GM21423 (cell line): Measurements from ENCODE around the gene CTCF.
"Not testable (repeated sequence)": the region's sequence is repeated elsewhere in the genome, so short reads cannot be mapped to it uniquely, and the experiment has no call there.

Source experiments
- ATAC-seq: cut with Tn5 transposase; IDR thresholded peaks from one replicate; pipeline ENCODE4 v1.9.1; 2021; ENCODE audit warnings: mild to moderate bottlenecking, moderate library complexity; ENCODE audit not compliant: unreplicated experiment

The CTCF gene

DNA sequence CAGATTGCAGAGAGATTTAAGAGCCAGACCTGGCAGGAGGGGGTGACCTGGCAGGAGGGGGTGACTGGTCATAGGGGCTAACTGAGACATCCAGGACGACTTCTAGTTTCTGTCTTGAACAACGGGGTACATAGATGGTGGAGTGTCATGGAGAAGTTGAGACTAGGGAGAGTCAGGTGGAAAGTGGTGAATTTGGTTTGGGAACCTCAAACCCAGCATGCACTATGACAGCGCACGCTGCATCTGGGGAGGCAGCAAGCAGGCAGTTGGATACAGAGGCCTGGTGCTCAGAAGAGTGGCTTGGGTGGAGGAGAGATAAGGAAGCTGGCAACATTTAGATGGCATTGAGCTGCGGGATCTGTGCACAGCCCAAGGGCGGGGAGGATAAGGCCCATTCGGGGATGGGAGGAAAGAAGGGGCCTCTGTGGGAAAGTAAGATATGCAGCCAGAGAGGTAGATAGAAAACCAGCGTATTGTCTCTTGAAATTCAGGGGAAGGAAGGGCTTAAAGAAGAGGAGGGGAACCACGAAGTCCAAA lies 29.2 kb upstream of the CTCF start:
- no peak for ATAC-seq

DNA sequence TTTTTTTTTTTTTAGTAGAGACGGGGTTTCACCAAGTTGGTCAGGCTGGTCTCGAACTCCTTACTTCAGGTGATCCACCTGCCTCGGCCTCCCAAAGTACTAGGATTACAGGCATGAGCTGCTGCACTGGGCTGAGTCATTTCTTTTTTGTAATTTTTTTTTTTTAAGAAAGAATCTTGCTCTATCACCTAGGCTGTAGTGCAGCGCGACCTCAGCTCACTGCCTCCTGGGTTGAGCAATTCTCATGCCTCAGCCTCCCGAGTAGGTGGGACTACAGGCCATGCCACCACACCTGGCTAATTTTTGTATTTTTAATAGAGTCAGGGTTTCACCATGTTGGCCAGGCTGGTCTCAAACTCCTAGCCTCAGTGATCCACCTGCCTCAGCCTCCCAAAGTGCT lies 28.3 kb upstream of the CTCF start:
- ATAC-seq, result not testable (repeated sequence)

DNA sequence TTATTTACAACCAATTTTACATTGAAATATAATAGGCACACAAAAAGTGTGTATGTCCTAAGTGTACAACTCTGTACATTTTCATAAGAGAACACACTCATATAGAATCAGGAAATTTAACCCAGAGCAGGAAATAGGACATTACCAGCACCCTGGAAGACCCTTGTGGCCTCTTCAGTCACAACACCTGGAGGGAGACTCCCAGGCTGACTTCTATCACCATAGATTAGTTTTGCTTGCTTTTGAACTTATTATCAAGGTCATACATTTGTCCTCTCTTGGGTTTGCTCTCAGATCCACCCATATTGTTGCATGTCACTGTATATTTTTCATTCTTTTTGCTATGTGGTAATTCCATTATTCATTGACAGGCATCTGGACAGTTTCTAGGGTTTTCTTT lies 27.9 kb upstream of the CTCF start:
- ATAC-seq, result no peak

DNA sequence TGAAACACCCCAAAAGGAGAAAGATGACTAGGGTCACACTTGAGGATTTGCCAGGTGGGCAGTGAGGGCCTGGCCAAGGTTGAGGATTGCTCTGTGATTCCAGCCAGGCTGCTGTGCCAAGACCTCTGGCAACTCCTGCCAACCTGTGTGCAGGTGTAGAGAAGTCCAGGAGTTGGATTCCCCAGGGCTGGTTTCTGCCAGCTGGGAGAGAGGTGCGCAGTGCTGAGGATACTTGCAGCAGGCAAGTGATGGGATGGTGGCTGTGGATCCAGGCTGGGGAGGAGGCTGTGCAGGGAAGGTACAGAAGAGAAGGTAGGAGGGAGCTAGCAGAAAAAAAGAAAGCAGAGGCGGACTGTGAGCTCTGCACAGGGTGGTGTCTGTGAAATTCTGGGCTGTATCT lies 27.1 kb upstream of the CTCF start:
- no peak for ATAC-seq

DNA sequence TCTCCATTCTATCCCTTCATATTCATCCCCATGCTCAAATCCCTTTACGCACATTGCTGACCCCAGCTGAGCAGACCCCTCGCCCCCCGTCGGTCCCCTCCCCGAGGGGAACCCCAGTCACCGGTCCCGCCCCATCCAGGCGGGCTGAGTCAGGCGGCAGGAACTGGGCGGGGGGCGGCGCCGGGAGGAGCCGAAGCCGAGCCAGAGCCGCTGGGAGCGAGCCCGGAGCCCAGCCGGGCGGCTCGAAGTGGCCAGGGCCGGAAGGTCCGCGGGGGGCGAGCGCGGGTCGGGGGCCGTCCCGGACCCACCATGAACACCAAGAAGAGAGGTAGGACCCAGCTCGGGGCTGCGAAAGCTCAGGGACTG lies 25.1 kb upstream of the CTCF start:
- ATAC-seq, result peak; percentile 41

DNA sequence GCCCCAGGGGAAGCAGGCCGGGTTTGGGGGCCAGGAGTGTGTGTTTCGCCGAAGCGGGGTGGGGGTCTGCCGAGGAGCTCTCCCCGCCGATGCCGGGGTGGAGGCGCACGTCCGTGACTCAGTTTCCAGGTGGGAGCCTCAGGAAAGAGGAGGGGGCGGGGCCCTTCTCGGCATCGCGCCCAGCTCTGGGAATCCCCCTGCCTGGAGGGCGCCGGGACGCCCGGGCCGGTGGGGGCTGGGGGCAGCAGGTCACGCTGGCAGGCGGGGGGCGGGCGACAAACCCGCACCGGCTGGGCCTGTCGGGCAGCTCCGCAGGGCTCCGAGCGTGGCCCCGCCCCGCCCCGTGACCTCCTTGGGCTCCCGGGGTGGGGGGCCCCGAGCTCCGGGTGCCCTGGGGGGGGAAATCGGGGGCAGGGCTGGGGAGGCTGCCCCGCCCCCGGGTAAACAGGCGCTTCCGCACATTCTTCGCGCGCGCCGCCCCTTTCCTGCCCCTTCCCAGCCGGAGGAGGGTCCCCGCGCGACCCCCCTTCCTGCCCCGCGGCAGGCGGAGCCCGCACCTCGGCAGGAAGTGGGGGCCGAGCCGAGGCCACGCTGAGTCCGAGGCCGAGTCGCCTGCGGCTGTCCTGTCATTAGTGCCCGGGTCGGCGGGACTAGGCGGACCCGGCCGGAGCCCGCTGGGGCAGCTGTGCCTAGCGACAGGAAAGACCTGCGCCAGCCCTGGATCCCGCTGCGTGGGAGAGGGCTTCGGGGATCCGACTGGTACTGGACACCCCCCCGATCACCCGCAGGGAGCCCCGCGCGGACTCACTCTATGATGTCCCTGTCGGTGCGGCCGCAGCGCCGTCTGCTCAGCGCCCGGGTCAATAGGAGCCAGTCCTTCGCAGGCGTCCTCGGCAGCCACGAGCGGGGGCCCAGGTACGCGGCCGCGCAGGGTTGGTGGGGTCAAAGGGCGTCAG lies 24.4 kb upstream of the CTCF start:
- ATAC-seq, result peak; percentile 34

DNA sequence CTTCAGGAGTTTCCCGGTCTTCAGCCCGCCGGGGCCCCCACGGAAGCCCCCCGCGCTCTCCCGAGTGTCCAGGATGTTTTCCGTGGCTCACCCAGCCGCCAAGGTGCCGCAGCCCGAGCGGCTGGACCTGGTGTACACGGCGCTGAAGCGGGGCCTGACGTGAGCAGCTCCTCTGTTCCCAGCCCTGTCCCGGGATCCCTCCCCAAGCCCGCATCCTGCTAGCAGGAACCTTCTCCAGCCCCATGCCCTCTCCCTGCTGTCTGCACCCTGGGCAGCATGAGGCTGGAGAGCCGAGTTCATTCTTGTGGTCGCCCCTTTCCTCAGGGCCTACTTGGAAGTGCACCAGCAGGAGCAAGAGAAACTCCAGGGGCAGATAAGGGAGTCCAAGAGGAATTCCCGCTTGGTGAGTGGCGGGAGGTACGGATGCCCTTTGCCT lies 23.6 kb upstream of the CTCF start:
- no peak for ATAC-seq

DNA sequence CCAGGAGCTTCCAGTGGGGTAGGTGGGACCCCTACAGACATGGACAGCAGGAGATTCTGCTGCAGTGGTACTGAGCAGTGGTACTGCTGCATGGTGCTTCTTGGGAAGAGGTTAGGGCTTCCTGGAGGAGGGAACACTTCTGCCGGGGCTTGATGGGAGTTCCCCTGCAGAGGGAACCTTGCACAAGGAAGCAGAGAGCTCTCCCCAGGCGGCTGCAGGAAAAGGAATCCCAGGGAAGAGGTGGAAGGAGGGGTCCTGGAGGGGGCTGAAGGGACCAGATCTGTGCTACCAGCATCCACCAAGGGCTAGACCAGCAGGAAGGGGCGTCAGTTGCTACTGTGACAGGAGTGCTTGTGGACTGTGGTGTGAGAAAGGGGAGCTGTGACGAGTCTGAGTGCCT lies 23.1 kb upstream of the CTCF start:
- no peak for ATAC-seq

DNA sequence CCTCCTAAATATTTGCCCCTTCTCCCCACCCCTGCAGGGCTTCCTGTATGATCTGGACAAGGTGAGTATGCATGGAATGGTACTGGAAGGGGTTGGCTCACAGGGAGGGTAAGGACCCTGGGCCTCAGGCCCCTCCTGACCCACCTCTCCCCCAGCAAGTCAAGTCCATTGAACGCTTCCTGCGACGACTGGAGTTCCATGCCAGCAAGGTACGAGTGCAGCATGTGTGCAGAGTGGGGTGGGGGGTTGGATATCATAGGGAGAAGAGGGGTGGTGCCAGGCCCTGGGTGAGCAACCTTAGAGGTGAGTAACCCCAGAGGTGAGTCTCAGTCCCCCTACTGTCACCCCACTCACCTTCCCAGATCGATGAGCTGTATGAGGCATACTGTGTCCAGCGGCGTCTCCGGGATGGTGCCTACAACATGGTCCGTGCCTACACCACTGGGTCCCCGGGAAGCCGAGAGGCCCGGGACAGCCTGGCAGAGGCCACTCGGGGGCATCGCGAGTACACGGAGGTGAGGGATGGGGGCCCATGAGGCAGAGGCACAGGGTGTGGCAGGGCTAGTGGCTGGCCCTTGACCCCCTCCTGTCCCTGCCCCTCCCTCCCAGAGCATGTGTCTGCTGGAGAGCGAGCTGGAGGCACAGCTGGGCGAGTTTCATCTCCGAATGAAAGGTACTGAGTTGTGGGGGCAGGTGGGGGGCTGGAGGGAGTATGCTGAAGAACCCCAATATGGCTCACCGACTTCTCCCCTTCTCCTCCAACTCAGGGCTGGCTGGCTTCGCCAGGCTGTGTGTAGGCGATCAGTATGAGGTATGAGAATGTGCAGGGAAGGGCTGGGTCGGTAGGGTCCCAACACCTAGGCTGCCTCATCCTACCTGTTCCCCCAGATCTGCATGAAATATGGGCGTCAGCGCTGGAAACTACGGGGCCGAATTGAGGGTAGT lies 22.4 kb upstream of the CTCF start:
- no peak for ATAC-seq

DNA sequence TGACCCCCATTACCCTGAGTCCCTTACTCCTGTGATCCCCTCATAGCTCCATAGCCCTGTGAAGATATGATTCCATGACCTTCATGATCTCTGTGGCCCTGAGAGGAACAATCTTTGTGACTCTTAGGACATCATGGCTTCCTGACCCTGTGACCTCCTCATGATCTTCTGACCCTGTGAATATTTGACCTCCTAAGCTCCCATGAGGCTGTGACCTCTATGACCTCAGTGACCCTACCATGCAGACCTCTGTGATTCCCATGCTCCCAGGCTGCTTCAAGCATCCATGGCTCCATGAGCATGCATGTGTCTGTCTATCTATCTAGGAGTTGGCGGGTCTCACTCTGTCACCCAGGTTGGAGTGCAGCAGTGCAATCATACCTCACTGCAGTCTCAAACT lies 21.6 kb upstream of the CTCF start:
- no peak for ATAC-seq

DNA sequence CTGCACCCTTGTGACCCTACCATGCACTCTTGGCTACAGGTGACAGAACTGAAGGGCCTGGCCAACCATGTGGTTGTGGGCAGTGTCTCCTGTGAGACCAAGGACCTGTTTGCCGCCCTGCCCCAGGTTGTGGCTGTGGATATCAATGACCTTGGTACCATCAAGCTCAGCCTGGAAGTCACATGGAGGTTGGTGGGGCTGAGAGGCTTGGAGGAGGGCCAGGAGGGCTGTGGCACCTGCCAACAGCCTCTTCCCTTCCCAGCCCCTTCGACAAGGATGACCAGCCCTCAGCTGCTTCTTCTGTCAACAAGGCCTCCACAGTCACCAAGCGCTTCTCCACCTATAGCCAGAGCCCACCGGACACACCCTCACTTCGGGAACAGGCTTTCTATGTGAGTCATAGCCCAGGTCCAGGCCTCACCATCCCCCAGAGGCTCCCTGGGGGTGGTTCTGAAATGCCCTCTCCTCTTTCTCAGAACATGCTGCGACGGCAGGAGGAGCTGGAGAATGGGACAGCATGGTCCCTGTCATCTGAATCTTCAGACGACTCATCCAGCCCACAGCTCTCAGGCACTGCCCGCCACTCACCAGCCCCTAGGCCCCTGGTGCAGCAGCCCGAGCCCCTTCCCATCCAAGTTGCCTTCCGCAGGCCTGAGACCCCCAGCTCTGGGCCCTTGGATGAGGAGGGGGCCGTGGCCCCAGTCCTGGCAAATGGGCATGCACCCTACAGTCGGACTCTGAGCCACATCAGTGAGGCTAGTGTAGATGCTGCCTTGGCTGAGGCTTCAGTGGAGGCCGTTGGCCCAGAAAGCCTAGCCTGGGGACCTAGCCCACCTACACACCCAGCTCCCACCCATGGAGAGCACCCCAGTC lies 20.7 kb upstream of the CTCF start:
- no peak for ATAC-seq

DNA sequence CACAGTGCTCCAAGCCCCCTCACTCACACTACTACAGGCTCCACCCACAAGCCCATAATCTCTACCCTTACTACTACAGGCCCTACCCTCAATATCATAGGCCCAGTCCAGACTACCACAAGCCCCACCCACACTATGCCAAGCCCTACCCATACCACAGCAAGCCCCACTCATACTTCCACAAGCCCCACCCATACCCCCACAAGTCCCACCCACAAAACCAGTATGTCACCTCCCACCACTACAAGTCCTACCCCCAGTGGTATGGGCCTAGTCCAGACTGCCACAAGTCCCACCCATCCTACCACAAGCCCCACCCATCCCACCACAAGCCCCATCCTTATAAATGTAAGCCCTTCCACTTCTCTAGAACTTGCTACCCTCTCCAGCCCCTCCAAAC lies 19.9 kb upstream of the CTCF start:
- no peak for ATAC-seq

DNA sequence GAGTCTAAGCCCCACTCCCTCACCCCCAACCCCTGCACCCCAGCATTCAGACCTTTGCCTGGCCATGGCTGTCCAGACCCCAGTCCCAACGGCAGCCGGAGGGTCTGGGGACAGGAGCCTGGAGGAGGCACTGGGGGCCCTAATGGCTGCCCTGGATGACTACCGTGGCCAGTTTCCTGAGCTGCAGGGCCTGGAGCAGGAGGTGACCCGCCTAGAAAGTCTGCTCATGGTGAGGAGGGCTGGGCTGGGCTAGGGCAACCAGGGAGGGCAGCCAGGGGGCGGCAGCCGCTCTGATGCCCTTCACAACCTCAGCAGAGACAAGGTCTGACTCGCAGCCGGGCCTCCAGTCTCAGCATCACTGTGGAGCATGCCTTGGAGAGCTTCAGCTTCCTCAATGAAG lies 19.3 kb upstream of the CTCF start:
- ATAC-seq, result no peak

DNA sequence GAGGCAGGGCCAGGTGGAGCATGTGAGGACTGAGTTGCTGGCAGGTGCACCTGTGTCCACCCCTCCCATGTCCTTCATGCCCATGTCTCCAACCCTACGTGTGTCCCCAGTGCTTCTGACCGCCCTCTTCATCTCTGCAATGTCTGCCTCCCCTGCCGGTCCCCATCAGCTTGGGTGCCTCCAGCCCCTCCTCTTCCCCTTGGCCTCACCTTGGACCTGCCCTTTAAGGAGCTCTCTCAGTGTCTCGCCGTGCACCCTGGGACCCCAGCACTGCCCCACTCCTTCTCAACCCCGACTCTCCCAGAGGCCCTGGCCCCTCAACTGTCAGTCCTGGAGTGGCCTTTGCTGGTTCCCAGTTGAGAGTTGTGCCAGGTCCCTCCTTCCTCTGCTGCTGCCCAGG lies 18.7 kb upstream of the CTCF start:
- ATAC-seq, result no peak

DNA sequence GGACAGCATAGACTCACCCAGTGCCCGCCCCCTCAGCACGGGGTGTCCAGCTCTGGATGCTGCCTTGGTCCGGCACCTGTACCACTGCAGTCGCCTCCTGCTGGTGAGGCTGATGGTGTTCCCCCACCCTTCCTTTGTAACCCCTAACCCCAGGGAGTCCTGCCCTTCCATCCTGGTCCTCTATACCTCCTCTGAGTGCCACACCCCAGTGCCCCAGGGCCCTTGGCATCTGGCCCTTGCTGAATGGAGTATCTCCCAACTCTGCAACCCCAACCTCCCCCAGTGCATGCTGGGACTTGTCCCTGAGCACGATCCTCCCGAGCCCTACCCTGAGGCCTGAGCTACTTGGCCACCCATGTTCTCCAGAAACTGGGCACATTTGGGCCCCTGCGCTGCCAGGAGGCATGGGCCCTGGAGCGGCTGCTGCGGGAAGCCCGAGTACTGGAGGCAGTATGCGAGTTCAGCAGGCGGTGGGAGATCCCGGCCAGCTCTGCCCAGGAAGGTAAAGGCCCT lies 17.9 kb upstream of the CTCF start:
- no peak for ATAC-seq

DNA sequence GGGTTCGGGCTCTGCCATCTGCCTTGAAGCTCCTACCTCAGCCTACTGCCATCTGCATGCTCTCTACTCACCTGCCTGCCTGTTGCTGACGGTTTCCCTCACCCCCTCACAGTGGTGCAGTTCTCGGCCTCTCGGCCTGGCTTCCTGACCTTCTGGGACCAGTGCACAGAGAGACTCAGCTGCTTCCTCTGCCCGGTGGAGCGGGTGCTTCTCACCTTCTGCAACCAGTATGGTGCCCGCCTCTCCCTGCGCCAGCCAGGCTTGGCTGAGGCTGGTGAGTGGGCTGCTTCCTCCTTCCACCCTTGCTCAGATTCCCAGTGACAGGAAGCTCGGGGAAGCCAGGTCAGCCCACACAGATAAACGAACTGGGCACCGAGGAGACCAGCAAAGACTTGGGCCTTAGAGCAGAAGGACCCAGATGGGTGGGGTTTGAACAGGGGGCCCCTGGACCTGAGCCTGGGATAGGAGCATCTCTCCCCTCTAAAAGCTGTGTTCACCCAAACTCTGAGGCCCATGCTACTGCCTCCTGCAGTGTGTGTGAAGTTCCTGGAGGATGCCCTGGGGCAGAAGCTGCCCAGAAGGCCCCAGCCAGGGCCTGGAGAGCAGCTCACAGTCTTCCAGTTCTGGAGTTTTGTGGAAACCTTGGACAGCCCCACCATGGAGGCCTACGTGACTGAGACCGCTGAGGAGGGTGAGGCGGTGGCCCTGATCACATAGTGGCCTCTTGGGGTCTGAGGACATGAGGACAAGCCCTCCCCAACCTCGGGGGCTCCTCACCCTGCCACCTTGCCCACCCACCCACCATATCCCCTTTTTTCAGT lies 17.3 kb upstream of the CTCF start:
- ATAC-seq, result no peak

DNA sequence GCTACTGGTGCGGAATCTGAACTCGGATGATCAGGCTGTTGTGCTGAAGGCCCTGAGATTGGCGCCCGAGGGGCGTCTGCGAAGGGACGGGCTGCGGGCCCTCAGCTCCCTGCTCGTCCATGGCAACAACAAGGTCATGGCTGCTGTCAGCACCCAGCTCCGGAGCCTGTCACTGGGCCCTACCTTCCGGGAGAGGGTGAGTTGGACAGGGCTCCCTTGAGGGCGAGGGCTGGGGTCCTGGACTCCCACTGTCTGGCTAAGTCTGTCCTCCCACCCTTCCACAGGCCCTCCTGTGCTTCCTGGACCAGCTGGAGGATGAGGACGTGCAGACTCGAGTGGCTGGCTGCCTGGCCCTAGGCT lies 16.7 kb upstream of the CTCF start:
- ATAC-seq, result no peak

DNA sequence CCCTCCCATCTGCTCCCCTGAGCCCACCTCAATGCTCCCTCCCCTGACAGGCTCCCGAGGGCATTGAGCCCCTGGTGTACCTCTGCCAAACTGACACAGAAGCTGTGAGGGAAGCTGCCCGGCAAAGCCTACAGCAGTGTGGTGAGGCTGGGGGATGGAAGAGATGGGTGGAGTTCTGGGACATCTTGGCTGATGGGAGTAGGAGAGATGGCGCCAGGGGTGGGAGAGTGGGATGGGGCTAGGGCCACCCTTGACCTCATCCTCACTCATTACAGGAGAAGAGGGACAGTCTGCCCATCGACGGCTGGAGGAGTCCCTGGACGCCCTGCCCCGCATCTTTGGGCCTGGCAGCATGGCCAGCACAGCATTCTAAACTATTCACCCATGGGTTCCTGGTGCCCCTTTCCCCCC lies 16.2 kb upstream of the CTCF start:
- ATAC-seq, result no peak

DNA sequence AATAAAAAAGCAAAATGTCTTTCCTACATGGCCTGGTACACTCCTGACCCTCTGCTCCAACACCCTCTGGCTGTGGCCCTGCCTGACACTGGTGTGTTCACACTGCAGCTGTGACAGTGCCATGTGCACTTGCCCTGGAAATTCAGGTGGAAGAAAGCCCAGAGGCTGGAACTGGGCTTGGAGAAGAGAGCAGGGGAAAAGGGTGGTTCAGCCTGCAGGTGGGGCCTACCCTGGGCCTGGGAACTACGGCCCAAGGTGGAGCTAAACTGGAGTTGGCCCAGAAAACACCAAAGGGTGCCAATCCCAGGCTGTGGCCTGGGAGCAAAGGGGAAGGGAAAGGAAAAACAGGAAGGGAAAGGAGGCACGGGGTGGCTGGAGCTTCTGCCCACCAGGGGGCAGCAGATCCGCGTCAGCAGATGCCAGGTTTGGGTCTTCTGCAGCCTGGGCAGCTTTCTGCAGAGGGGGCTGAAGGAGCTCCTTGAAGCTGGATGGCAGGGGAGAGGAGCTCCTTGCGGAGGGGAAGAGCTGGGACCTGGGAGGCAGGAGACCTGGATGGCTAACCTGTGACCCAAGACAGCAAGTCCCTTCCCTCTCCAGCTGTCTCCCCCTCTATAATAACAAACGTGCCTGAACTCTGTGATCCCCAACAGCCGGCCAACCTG lies 15.4 kb upstream of the CTCF start:
- no peak for ATAC-seq
